Transverse colon (tissue), 4 donors: ENCODE measurements around the gene SDR42E1.

Source experiments
- EP300 ChIP-seq: sonication (generic); formaldehyde crosslinking; IDR thresholded peaks from one replicate; pipeline ENCODE4 v1.6.1; 2017; ENCODE audit warnings: antibody characterized with exemption, low read depth
- POLR2AphosphoS5 ChIP-seq, 3 donors: sonication (generic); formaldehyde crosslinking; IDR thresholded peaks; one replicate each; pipeline ENCODE4 v1.6.1; 2016; ENCODE audit warnings: antibody characterized with exemption in 3 of 3
- TF ChIP-seq, protein P1 (sequence below), 5 experiments: fragments of 200-600 bp in 3 of 5; fragments of 450-650 bp in 2 of 5; sonication (generic) in 3 of 5; IDR thresholded peaks; 1 replicate in 2 of 5; 2 replicates in 3 of 5; pipeline ENCODE4 v1.5.1; 2016 to 2017; ENCODE audit warnings: antibody characterized with exemption in 5 of 5, inconsistent platforms in 3 of 5, mild to moderate bottlenecking in 2 of 5, moderate library complexity in 1 of 5

GRCh38 chr16:82049484-82049883 is 38.2 kb upstream of the SDR42E1 start:
- TF ChIP-seq, protein P1, sequence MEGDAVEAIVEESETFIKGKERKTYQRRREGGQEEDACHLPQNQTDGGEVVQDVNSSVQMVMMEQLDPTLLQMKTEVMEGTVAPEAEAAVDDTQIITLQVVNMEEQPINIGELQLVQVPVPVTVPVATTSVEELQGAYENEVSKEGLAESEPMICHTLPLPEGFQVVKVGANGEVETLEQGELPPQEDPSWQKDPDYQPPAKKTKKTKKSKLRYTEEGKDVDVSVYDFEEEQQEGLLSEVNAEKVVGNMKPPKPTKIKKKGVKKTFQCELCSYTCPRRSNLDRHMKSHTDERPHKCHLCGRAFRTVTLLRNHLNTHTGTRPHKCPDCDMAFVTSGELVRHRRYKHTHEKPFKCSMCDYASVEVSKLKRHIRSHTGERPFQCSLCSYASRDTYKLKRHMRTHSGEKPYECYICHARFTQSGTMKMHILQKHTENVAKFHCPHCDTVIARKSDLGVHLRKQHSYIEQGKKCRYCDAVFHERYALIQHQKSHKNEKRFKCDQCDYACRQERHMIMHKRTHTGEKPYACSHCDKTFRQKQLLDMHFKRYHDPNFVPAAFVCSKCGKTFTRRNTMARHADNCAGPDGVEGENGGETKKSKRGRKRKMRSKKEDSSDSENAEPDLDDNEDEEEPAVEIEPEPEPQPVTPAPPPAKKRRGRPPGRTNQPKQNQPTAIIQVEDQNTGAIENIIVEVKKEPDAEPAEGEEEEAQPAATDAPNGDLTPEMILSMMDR (IDR thresholded peaks at IDR 0.05): no peak
- TF ChIP-seq EP300 (no peak), POLR2AphosphoS5 (IDR thresholded peaks at IDR 0.05) (no peak)
